HG03457 (cell line): ENCODE measurements around the gene ATP13A2.
"Not testable (repeated sequence)": the region's sequence is repeated elsewhere in the genome, so short reads cannot be mapped to it uniquely, and the experiment has no call there.

ENCODE experiments used
- ATAC-seq: cut with Tn5 transposase; IDR thresholded peaks from one replicate; pipeline ENCODE4 v1.9.1; 2021; ENCODE audit warnings: moderate number of reproducible peaks; ENCODE audit not compliant: unreplicated experiment

Gene ATP13A2

GRCh38 chr1:16979475-16980327, 32.0 kb downstream of the ATP13A2 start:
- ATAC-seq, result no peak

- ATAC-seq, result no peak
Measured at GRCh38 chr1:16978567-16979474, 32.9 kb downstream of the ATP13A2 start.

GRCh38 chr1:16978139-16978538, 33.6 kb downstream of the ATP13A2 start:
- no peak for ATAC-seq

DNA sequence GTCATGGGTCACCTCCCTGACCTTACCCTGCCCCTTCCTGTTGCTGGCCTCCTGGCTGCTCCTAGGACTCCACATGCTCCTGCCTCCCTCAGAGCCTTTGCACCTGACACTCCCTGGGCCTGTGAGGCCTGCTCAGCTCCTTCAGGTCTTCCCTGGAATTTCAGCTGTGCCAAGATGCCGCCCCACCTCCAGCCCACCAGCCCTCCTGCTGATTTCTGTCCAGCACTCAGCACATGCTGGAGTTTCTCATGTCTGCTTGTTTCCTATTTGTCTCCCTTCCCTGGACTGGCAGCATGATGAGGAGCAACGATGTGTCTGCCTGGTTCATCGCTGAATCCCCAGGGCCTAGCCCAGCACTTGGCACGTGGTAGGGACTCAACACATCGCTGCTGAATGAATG, 34.4 kb downstream of the ATP13A2 start:
- no peak for ATAC-seq

DNA sequence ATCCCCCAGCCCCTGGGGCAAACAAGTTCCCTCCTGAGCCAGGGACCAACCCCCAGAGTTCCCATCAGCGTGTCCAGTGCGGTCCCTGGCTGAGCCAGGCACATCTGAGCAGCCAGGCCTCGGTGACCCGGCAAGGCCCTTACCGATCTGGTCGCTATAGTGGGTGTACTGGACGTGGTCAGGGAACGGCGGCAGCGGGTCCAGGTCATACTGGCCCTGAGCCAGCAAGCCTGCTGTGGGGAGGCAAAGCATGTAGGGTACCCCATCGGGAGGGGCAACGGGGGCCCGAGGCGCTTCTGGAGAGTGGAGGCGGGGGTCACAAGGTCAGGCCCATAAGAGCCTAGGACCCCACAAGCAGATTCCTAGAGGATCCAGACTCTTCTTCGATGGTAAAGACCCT, 34.8 kb downstream of the ATP13A2 start:
- no peak for ATAC-seq

DNA sequence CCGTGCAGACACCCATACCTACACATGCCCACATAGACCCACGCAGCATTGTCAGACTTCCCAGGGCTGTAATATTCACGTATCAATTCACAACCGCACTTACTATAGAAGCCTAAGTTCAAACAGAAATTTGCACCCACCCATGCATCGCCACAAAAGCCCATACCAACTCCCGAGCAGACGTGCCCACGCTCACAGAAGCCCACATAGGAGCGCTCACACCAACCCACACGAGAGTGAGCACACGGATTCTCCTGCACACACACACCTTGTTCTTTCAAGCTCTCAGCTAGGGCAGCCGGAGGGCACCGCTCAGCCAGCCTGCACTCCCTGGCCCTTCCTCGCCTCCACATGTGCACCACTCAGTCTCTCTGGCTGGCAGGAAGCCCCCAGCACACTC, 35.9 kb downstream of the ATP13A2 start:
- ATAC-seq, result no peak

- no peak for ATAC-seq
Measured at GRCh38 chr1:16975211-16975610, 36.5 kb downstream of the ATP13A2 start.

DNA sequence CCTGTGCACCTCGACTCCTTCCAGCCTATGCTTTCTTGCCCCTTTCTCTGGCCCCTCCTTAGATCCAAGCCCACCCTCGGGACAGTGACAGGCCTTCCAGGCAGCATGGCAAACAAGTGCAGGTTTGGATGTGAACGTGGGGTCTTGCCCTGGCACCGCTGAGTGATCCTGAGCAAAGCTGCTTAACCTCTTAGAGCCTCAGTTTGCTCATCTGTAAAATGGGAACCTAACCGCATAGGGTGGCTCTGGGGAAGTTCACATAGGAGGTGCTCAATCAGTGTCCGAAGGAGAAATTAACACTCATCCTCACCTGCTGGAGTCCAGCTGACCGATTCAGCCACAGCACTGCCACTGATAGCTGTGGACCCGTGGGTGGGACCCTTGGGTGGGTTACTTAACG, 38.5 kb downstream of the ATP13A2 start:
- no peak for ATAC-seq

- no peak for ATAC-seq
Measured at GRCh38 chr1:16972189-16972895, 39.4 kb downstream of the ATP13A2 start.

- ATAC-seq, result no peak
Measured at GRCh38 chr1:16971341-16972188, 40.2 kb downstream of the ATP13A2 start.

DNA sequence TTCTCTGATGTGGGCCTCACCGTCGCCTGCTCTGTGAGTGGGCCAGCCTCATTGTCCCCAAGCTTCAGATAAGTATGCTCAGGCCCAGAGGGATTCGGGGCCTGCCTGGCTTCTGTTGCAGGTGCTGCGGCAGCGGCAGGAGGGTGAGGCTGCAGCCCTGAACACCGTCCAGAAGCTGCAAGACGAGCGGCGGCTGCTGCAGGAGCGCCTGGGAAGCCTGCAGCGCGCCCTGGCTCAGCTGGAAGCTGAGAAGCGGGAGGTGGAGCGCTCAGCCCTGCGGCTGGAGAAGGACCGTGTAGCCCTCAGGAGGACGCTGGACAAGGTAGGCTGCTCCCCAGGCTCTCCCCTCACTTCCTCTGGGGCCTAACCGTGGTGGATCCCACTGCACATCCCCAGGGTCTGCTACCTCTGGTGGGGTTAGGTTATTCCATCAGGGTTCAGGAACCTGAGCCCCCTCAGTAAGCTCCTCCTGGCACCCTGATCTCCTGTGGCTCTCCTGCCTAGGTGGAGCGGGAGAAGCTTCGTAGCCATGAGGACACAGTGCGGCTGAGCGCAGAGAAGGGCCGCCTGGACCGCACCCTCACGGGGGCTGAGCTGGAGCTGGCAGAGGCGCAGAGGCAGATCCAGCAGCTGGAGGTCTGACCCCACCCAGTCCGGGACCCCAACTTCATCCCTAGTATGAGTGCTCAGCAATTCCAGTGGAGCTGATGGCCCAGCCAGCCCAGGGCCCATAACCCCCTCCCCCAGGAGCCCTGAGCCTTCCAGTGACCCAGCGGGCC, 41.4 kb downstream of the ATP13A2 start:
- ATAC-seq, result no peak

- no peak for ATAC-seq
Measured at GRCh38 chr1:16969651-16970050, 42.1 kb downstream of the ATP13A2 start.

DNA sequence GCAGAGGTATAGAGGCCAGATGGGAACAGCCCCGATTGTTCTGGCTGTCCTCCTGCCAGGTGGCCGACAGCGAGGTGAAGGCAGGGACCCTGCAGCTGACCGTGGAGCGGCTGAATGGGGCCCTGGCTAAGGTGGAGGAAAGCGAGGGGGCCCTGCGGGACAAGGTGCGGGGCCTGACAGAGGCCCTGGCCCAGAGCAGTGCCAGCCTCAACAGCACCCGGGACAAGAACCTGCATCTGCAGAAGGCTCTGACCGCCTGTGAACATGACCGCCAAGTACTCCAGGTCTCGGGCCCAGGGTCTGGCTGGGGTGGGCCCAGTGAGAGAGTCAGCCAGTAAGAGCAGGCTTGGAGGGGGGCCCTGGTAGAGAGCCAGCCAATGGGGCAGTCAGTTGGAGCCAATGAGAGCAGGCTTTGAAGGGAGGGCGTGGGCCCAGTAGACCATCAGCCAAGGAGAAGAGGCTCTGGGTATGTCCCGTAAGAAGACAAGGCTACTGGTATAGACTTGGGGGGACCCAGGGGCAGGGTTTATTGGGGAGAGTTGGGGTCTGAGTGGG, 42.6 kb downstream of the ATP13A2 start:
- ATAC-seq, result no peak

- ATAC-seq, result no peak
Measured at GRCh38 chr1:16968372-16968771, 43.4 kb downstream of the ATP13A2 start.

DNA sequence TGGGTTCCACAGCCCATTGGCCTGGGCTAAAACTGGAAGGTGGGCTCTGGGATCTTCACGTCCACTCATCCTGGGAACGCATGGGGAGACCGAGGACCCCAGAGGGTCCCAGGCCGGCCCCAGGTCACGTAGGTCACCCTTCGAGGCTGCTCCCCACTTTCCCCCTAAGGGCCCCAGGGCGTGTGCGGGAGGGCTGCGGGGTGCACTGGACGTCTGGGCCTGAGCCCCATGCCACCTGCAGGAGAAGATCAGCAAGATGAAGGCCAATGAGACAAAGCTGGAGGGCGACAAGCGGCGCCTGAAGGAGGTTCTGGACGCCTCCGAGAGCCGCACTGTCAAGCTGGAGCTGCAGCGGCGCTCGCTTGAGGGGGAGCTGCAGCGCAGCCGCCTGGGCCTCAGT, 43.8 kb downstream of the ATP13A2 start:
- ATAC-seq, result no peak

GRCh38 chr1:16967095-16967575, 44.6 kb downstream of the ATP13A2 start:
- ATAC-seq, result no peak

- no peak for ATAC-seq
Measured at GRCh38 chr1:16966282-16966681, 45.4 kb downstream of the ATP13A2 start.

- no peak for ATAC-seq
Measured at GRCh38 chr1:16965486-16966067, 46.2 kb downstream of the ATP13A2 start.

DNA sequence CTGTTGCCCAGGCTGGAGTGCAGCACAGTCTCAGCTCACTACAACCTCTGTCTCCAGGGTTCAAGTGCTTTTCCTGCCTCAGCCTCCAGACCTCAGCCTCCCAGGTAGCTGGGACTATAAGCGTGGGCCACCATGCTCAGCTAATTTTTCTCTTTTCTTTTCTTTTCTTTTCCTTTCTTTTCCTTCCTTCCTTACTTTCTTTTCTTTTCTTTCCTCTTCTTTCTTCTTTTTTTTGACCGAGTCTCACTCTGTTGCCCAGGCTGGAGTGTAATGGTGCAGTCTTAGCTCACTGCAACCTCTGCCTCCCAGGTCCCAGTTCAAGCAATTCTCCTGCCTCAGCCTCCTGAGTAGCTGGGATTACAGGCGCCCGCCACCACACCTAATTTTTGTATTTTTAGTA, 47.6 kb downstream of the ATP13A2 start:
- ATAC-seq, result not testable (repeated sequence)
